ENCODE data around the gene TKT. TPM values are rescaled to one million over a fixed set of nuclear protein-coding genes. Genes with fewer than 3 reads are reported as not detected.

Gene TKT
- total RNA-seq, 6 donors from 2014 or later, result 402 to 605 (median 482) TPM

GRCh38 chr3:53188136-53188685 is 67.6 kb downstream of the TKT start:
- ATAC-seq (ENCODE audit: low FRiP score in 2 of 2), result no peak
- Histone ChIP-seq H3K9me3 (no peaks in the 10 kb centered on the region), H3K4me1 (peaks cover 0 to under 1% (median 0%) of the 10 kb centered on the region in 4 donors), H3K27ac (no peak overlapping the region), H3K36me3 (peaks cover 34 to 92% (median 80%) of the 10 kb centered on the region in 4 donors), H3K4me3 (no peak overlapping the region), H3K27me3 (no peaks in the 10 kb centered on the region)
- no peak for TF ChIP-seq POLR2A (IDR thresholded peaks at IDR 0.05)
- TF ChIP-seq POLR2AphosphoS5 (IDR thresholded peaks at IDR 0.05), result no peak
- TF ChIP-seq CTCF (IDR thresholded peaks at IDR 0.05), result no peak
- TF ChIP-seq EP300 (IDR thresholded peaks at IDR 0.05), result no peak
- 89 to 95% methylated on average over 5 of the region's 5 CpGs for WGBS, 2 donors
- DNase-seq, result no peak

GRCh38 chr3:53187430-53187829 is 68.4 kb downstream of the TKT start:
- TF ChIP-seq POLR2AphosphoS5 (IDR thresholded peaks at IDR 0.05) (no peak), EP300 (IDR thresholded peaks at IDR 0.05) (no peak), CTCF (IDR thresholded peaks at IDR 0.05) (no peak), POLR2A (IDR thresholded peaks at IDR 0.05) (no peak)

GRCh38 chr3:53186726-53187125 is 69.1 kb downstream of the TKT start:
- no peak overlapping the region for H3K27ac ChIP-seq
- ATAC-seq (ENCODE audit: low FRiP score in 2 of 2) (no peak), DNase-seq (no peak)
- H3K27me3 ChIP-seq, result no peaks in the 10 kb centered on the region
- 95 to 96% methylated on average over 8 of the region's 9 CpGs for WGBS, 2 donors
- H3K9me3 ChIP-seq, result no peaks in the 10 kb centered on the region
- no peak for TF ChIP-seq EP300 (IDR thresholded peaks at IDR 0.05)
- no peak for TF ChIP-seq POLR2A (IDR thresholded peaks at IDR 0.05)
- TF ChIP-seq CTCF (IDR thresholded peaks at IDR 0.05), result no peak
- no peaks in the 10 kb centered on the region for H3K4me1 ChIP-seq
- peaks cover 40 to 97% (median 85%) of the 10 kb centered on the region in 4 donors for H3K36me3 ChIP-seq
- H3K4me3 ChIP-seq, result no peak overlapping the region

More at GRCh38 chr3:53187430-53187829, 68.4 kb downstream of the TKT start:
- Histone ChIP-seq H3K27me3 (no peaks in the 10 kb centered on the region), H3K27ac (no peak overlapping the region), H3K4me3 (no peak overlapping the region), H3K4me1 (no peaks in the 10 kb centered on the region), H3K36me3 (peaks cover 37 to 96% (median 85%) of the 10 kb centered on the region in 4 donors), H3K9me3 (no peaks in the 10 kb centered on the region)
- ATAC-seq (ENCODE audit: low FRiP score in 2 of 2) (no peak), DNase-seq (no peak)
- WGBS, 2 donors, result 82 to 91% methylated on average over 4 of the region's 4 CpGs

GRCh38 chr3:53185761-53186465 is 69.9 kb downstream of the TKT start:
- peaks cover 47 to 97% (median 89%) of the 10 kb centered on the region in 4 donors for H3K36me3 ChIP-seq
- H3K4me1 ChIP-seq, result no peaks in the 10 kb centered on the region
- no peak overlapping the region for H3K27ac ChIP-seq
- ATAC-seq (ENCODE audit: low FRiP score in 2 of 2) (no peak), DNase-seq (no peak)
- no peak overlapping the region for H3K4me3 ChIP-seq
- no peaks in the 10 kb centered on the region for H3K27me3 ChIP-seq
- H3K9me3 ChIP-seq, result no peaks in the 10 kb centered on the region
- TF ChIP-seq CTCF (IDR thresholded peaks at IDR 0.05), result no peak
- no peak for TF ChIP-seq POLR2A (IDR thresholded peaks at IDR 0.05)
- TF ChIP-seq EP300 (IDR thresholded peaks at IDR 0.05), result no peak
- TF ChIP-seq POLR2AphosphoS5 (IDR thresholded peaks at IDR 0.05), result no peak
- 92 to 93% methylated on average over 13 to 20 of the region's 20 CpGs for WGBS, 2 donors

Data from upper lobe of left lung (tissue), 6 donors.